Measurements from ENCODE around the gene ADORA2A.
"Not testable (repeated sequence)": the region's sequence is repeated elsewhere in the genome, so short reads cannot be mapped to it uniquely, and the experiment has no call there.

Gene ADORA2A

GRCh38 chr22:24455751-24456426 lies 28.5 kb downstream of the ADORA2A start:
- no peak for DNase-seq

GRCh38 chr22:24457894-24458420 lies 30.6 kb downstream of the ADORA2A start:
- no peak for DNase-seq

- no peak for DNase-seq
These were observed 32.5 kb downstream of the ADORA2A start for GRCh38 chr22:24459911-24460310.

- DNase-seq = no peak
These were observed 33.2 kb downstream of the ADORA2A start for GRCh38 chr22:24460418-24461089.

DNA sequence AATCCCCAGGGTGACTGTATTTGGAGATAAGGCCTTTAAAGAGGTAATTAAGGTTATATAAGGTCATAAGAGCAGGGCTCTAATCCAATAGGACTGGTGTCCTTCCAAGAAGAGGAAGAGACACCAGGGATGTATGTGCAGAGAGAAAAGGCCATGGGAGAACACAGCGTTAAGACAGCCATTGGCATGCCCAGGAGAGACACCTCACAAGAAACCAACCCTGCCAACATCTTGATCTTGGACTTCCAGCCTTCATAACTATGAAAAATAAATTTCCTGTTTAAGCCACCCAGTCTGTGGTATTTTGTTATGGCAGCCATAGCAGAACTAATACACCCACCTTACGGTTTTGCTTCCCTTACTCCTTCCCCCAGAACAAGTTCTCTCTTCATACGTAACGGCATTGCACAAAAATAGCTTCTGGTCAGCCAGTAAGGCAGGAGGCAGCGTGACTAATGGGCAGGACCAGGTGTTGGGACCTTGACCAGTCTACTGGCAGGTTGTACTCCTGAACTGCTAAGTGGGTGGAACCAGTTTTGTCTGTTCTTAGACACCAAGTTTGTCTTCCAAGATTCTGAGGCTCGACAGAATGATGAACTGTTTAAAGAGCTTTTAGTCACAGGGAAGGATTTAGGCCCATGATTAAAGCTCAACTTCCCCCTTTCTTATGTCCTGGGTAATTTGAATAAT lies 35.8 kb downstream of the ADORA2A start:
- DNase-seq = no peak

- no peak for DNase-seq
These were observed 38.2 kb downstream of the ADORA2A start for GRCh38 chr22:24465566-24465965.

GRCh38 chr22:24465975-24466374 lies 38.6 kb downstream of the ADORA2A start:
- no peak for DNase-seq

GRCh38 chr22:24466716-24467328 lies 39.4 kb downstream of the ADORA2A start:
- DNase-seq = no peak

DNA sequence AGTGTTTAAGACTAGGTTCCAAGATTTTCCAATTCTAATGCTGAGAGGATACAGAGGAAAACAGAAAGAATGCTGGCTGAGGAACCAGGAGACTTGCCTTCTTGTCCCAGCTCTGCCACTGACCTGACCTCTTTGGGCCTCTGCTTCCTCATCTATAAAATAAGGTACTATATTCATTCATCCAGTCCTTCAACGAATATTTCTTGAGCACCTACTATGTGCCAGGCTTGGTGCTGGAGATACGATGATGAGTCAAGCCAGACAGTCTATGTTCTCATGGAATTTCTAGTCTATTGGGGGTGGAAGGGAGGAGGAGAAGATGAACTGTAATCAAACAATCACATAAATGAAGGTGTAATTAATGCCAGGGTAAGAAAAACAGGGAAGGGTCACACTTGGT lies 39.9 kb downstream of the ADORA2A start:
- no peak for DNase-seq

- DNase-seq = no peak
These were observed 44.2 kb downstream of the ADORA2A start for GRCh38 chr22:24471570-24471969.

- no peak for DNase-seq
These were observed 45.9 kb downstream of the ADORA2A start for GRCh38 chr22:24473284-24473683.

DNA sequence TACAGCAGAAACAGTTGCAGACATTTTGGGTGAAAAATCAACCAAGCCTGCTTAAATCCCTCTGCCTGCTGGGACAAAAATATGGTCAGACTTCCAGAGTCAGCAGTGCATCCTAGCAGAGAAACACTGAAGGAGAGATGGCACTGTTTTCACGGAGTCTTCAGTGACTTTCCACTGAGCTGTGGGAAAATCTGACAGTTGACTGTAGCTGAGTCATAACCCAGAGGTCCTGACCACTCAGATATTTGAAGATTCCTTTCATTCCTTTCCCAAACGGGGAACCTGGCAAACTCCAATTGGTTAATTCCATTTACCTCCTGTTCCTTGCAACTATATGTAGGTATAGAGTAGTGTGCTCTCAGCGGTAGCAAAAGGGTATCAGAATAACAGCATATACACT lies 46.8 kb downstream of the ADORA2A start:
- DNase-seq = no peak

GRCh38 chr22:24474649-24475255 lies 47.4 kb downstream of the ADORA2A start:
- DNase-seq = no peak

- DNase-seq = no peak
These were observed 54.2 kb downstream of the ADORA2A start for GRCh38 chr22:24481641-24482040.

- DNase-seq = no peak
These were observed 55.2 kb downstream of the ADORA2A start for GRCh38 chr22:24482575-24482974.

DNA sequence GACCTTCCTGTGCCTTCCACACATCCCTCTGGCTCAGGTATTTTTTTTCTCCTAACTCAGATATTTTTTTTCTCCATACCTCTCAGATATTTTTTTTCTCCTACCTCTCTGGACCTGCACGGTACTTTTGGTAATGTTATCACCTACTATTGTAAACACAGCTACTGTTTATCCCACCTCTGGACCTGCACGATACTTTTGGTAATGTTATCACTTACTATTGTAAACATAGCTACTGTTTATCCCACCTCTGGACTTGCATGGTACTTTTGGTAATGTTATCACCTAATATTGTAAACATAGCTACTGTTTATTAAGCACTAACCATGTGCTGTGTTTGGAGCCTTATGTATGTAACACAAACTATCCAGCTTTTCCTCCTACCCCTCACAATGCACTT lies 55.6 kb downstream of the ADORA2A start:
- no peak for DNase-seq

DNA sequence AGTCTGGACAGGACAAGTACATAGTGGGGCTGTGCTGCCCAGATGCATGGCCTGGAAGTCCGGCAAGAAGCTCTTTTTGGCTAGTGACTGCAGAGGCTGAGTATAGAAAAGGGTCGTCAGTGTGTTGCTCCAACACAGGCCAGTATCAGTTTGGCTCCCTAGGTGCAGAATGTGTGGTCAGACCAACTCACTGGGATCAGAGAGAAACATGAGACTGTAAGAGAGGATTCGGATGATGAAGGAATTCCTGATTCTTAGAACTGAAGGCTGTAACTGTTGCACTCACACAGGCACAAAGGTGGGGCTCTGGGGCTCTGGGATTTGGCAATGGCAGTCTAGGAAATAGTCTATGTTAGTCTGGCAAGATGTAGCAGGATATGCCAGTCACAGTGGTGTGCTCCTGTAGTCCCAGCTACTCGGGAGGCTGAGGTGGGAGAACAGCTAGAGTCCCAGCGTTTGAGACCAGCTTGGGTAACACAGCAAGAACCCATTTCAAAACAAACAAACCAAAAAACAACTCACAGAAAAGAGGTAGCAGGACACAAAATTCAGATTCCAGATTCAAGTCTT lies 56.7 kb downstream of the ADORA2A start:
- no peak for DNase-seq

DNA sequence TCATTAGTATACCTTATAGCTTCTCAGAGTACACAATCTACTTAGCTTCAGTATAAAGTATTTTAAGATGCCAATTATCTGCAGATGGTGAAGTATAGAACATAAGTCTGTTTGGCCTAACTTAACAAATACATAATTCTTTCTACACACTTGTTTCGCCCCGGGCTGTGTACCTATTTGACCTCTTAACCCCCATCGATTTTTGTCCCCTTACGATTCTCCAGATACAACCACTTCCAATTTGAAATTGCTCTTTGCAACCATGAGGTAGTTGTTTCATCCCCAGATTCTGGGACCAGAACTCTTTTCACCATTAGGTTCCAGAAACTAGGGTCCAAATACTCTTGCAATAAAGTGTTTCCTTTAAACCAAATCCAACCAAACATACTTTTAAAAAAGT lies 57.8 kb downstream of the ADORA2A start:
- no peak for DNase-seq

DNA sequence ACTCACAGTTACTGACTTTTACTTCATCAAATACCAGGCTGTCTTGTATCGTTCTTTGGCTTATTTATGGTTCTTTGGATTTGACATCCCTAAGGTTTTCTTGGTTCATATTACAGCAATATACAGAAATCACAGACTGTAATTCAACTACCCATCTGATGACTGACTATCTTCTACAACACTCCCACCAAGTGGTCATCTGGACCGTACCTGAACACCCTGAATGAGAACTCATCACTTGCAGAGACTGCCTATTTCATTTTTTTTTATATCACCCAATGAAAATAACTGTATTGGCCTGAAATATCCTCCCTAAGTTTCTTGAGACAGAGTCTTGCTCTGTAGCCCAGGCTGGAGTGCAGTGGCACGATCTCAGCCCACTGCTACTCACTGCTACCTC lies 58.2 kb downstream of the ADORA2A start:
- peak; percentile 51 for DNase-seq

DNA sequence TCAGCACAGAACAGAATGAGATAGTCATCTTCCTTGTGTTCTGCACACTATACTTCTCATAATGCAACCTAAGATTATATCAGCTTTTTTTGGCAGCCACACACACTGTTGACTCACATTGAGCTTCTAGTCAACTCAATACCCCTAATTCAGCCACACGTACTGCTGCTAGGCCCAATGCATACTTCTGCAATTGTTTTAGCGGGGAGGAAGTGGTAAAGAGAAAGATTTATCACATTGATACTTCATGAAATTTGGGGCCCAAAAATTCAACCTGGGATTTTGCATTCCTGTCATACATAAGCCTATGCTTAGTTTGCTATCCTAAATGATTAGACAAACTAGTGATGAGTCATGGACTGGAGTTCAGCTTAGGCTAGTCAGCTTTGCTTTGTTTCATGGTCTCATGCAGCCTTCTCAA lies 59.1 kb downstream of the ADORA2A start:
- DNase-seq = no peak

DNA sequence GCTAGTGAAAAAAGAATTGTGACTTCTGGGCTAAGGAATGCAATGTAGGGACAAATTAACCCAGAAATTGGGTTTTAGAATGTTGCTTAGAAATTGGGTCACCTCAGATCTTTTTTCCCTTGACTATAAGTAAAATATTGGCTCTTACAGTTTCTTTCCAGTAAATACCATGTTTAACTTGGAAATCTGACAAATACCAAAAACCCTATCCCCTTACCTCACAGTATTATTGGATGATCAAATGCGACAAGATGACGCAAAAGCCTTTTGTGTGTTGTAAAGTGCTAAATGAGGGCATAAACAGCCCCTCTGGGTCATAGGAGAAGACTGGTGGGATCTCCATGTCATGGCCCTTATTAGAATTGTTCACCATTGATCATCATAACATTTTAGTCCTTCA lies 61.6 kb downstream of the ADORA2A start:
- no peak for DNase-seq

- DNase-seq = not testable (repeated sequence)
These were observed 62.0 kb downstream of the ADORA2A start for GRCh38 chr22:24489434-24489833.

All from CD4-positive, alpha-beta T cell treated with Interleukin-17A for 1 hour (primary cell).